OCI-M1 (cell line): Measurements from ENCODE around the gene ATP5ME.
"Not testable (repeated sequence)": the region's sequence is repeated elsewhere in the genome, so short reads cannot be mapped to it uniquely, and the experiment has no call there.

Experiments used
- DNase-seq: peaks from one replicate; lab custom pipeline; 2025; lab: John Stamatoyannopoulos, UW

Gene ATP5ME

GRCh38 chr4:674172-675035 is at the start of gene ATP5ME, which contains the start of gene MYL5:
Gene ATP5ME, minus strand, starts transcription at chr4:674276. Its CDS starts 29 bp downstream, at chr4:674247.
Gene MYL5, plus strand, starts transcription at chr4:674542. Its CDS starts 3,485 bp downstream, at chr4:678027.
- peak; percentile 97 for DNase-seq

- no peak for DNase-seq
Observed at GRCh38 chr4:722851-723360, 48.8 kb upstream of the ATP5ME start.

GRCh38 chr4:722169-722725 is 48.2 kb upstream of the ATP5ME start:
- no peak for DNase-seq

GRCh38 chr4:721261-722168 is 47.4 kb upstream of the ATP5ME start:
- DNase-seq, result no peak

GRCh38 chr4:720111-720860 is 46.2 kb upstream of the ATP5ME start:
- DNase-seq, result no peak

GRCh38 chr4:718460-718859 is 44.4 kb upstream of the ATP5ME start:
- DNase-seq, result no peak

GRCh38 chr4:717601-718320 is 43.7 kb upstream of the ATP5ME start:
- no peak for DNase-seq

GRCh38 chr4:714087-714486 is 40.0 kb upstream of the ATP5ME start:
- no peak for DNase-seq

GRCh38 chr4:712916-713632 is 39.0 kb upstream of the ATP5ME start:
- DNase-seq, result no peak

GRCh38 chr4:712093-712492 is 38.0 kb upstream of the ATP5ME start:
- DNase-seq, result no peak

GRCh38 chr4:710916-711315 is 36.8 kb upstream of the ATP5ME start:
- no peak for DNase-seq

- DNase-seq, result no peak
Observed at GRCh38 chr4:710116-710515, 36.0 kb upstream of the ATP5ME start.

GRCh38 chr4:709348-709747 is 35.3 kb upstream of the ATP5ME start:
- DNase-seq, result no peak

GRCh38 chr4:708631-708933 is 34.5 kb upstream of the ATP5ME start:
- no peak for DNase-seq

GRCh38 chr4:707929-708630 is 34.0 kb upstream of the ATP5ME start:
- DNase-seq, result no peak

GRCh38 chr4:706834-707598 is 32.9 kb upstream of the ATP5ME start:
- DNase-seq, result no peak

GRCh38 chr4:706083-706633 is 32.1 kb upstream of the ATP5ME start:
- not testable (repeated sequence) for DNase-seq

GRCh38 chr4:705278-706082 is 31.4 kb upstream of the ATP5ME start, which contains the start of gene PCGF3:
Gene PCGF3, plus strand, starts transcription at chr4:705832. Its CDS starts 27,849 bp downstream, at chr4:733681.
- peak; percentile 97 for DNase-seq
